Stromal cell of bone marrow (primary cell): ENCODE results near the gene PRPF38B.
A peak's percentile ranks its signal among the peaks of the same experiment; 100 is the strongest.
"Not testable (repeated sequence)": the region's sequence is repeated elsewhere in the genome, so short reads cannot be mapped to it uniquely, and the experiment has no call there.

Experiments
- DNase-seq: peaks from one replicate; pipeline ENCODE4 v3.0.0-alpha.2; 2012; ENCODE audit warnings: low read depth

PRPF38B gene, protein sequence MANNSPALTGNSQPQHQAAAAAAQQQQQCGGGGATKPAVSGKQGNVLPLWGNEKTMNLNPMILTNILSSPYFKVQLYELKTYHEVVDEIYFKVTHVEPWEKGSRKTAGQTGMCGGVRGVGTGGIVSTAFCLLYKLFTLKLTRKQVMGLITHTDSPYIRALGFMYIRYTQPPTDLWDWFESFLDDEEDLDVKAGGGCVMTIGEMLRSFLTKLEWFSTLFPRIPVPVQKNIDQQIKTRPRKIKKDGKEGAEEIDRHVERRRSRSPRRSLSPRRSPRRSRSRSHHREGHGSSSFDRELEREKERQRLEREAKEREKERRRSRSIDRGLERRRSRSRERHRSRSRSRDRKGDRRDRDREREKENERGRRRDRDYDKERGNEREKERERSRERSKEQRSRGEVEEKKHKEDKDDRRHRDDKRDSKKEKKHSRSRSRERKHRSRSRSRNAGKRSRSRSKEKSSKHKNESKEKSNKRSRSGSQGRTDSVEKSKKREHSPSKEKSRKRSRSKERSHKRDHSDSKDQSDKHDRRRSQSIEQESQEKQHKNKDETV

DNA sequence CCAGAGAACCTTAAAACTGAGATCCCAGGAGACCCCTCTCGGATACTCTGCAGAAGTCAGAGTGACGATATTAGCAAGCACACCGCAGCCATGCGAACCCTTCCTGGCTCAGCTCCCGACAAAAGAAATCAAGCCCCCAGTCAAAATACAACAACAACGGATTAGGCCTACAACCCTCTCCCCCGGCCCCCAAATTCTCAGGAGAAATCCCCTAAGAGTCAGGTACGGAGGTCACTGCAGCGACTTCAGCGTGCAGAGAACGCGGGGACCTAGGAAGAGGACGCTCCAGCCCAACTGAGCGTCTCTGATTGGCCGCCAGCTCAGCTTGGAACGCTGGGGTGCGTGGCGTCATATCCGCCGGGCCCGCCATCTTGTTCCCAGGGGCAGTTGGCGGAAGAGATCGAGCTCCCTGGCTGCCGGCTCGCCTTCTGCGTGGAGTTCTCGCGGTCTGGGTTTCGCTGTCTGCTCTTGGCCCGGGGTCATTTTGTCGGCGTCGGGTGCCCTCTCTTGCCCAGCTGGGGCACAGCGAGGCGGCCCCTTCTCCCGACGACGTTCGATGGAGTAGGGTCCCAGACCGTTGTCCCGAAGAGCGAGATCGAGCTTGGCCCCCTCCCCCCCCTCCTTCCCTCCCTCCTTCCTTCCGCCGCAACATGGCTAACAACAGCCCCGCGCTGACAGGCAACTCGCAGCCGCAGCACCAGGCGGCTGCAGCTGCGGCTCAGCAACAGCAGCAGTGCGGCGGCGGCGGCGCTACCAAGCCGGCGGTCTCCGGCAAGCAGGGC lies at the start of gene PRPF38B:
TSS of gene PRPF38B (plus strand) at position 369 of the 782 bp plus-strand sequence. CDS start at position 651, 282 bp downstream.
- peak; percentile 86 for DNase-seq

DNA sequence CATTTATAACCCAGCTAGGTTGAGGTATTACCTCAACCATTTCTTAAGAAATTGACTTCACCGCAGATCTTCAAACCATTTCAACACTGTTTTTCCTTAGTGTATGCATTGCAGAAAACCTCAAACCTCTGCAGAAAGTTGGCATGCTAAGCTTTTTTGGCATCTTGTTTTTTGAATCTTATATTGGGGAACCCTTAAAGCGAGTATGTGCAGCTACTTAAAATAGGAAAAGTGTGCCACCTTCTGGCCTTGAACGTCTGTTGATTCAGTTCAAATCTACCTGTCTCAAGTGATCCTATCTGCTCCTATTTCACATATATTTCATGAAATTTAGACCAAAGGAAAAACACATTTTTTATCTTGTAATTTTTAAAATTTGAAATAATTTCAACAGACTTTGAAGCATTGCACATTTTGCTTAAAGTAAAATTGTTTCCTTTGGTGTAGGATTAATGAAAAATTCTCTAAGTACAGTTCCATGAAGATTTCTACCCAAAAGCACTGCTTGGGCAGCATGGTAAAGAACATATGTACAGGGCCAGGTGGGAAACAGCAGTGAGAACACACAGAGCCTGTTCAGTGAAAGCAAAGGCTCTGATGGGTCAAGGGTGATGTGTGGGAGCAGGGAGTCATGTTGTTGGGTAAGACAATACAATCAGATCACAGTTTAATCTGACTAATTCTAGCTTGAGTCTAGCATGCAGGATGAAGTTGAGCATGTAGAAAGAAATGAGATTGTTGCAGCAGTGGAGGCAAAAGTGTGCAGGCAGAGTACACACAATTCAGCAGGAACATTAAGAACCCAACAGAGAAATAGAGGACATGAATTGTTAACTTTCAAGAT lies 48.4 kb upstream of the PRPF38B start:
- DNase-seq, result peak; percentile 61

DNA sequence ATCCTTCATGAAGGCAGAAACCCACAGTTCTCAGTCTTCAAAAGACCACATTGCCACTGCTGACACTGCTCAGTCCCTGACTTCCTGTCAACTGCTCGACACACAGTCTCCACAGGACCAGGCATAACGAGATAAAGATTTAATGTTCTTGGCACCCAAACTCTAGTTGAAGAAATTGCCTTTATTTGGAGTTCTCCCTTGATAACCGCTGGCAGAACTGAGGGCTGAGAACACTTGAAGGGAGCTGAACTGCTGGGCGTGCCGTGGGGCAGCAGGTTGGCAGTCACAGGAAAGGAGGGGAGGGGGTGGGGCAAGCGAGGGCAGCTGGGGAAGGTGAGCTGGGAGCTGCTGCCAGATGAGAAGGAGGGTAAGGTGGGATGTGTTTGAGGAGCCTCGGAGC lies 47.1 kb upstream of the PRPF38B start:
- no peak for DNase-seq

DNA sequence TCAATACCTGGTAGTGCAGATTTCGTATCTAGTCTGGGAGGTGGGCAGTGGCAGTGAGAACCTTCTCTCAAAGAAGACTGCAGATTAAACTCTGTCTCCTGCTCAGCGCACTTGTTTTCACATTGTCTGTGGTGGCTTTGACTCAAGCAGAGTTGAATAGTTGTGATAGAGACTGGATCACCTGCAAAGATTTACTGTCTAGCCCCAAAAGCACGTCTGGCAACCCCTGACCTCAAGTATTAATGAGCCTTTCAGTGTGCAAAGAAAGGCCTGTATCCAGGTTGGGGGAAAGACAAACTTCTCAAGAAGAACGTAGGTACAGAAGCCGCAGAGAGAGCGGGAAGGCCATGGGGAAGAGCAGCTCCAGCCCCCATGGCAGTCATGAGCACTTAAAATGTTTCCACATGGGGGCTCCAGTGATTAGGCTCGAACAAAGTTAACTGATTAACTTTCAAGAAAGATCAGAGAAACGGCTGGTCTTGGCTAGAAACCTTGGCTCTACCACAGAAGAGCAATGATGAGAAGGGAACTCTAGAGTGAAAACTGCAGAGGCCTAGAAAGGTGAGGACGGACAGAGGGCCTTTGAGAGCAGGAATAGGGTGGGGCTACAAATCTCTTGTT lies 46.4 kb upstream of the PRPF38B start:
- no peak for DNase-seq

DNA sequence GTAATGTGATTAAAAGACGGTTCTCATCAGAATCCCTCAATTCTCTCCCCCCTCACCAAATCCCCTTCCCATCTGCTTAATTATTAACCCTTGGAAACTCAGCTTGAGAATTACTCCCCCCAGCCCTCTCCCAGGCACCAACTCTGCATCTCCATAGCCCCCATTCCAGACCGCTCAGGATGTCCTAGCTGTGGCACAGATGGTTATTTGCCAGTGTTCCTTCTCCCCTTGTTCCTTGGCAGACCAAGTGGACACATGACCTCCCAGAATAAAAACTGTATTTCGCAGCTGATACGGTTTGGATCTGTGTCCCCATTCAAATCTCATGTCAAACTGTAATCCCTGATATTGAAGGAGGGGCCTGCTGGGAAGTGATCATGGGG lies 45.9 kb upstream of the PRPF38B start:
- DNase-seq, result no peak

DNA sequence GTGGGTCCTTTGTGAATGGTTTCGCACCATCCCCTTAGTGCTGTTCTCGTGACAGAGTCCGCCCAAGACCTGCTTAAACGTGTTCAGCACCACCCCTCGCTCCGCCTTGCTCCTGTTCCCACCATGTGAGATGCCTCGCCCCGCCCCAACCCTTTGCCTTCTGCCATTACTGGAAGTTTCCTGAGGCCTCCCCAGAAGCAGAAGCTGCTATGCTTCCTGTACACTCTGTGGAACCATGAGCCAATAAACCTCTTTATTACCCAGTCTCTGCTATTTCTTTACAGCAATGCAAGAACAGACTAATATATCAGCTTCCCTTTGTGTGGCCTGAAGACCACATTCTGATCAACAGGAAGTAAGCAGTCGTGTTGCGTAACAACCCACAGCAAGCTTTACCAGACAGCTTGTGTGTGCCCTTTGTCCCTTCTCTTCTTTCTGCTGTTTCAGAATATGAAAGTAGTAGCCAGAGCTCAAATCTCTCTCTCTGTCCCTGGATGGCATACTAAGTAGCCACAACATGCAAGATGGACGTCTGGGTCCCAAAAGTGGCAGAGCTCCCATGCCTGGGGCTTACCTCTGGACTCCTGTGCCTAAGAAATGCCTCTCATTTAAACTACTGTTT lies 45.4 kb upstream of the PRPF38B start:
- peak; percentile 27 for DNase-seq

DNA sequence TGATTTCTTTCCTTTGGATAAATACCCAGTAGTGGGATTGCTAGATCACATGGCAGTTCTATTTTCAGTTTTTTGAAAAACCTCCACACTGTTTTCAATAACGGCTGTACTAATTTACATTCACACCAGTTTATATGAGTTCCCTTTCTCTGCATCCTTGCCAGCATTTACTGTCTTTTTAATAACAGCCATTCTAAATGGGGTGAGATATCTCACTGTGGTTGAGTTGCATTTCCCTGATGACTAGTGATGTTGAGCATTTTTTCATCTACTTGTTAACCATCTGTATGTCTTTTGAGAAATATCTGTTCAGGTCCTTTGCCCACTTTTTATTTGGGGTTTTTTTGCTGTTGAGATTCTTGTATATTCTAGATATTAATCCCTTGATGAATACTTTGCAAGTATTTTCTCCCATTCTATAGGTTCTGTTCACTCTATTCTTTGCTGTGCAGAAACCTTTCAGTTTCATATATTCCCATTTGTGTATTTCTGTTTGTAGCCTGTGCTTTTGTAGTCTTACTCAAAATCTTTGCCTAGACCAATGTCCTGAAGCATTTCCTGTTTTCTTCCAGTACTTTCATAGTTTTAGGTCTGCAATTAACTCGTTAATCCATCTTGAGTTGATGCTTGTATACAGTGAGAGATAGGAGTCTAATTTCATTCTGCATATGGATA lies 38.5 kb upstream of the PRPF38B start:
- no peak for DNase-seq

DNA sequence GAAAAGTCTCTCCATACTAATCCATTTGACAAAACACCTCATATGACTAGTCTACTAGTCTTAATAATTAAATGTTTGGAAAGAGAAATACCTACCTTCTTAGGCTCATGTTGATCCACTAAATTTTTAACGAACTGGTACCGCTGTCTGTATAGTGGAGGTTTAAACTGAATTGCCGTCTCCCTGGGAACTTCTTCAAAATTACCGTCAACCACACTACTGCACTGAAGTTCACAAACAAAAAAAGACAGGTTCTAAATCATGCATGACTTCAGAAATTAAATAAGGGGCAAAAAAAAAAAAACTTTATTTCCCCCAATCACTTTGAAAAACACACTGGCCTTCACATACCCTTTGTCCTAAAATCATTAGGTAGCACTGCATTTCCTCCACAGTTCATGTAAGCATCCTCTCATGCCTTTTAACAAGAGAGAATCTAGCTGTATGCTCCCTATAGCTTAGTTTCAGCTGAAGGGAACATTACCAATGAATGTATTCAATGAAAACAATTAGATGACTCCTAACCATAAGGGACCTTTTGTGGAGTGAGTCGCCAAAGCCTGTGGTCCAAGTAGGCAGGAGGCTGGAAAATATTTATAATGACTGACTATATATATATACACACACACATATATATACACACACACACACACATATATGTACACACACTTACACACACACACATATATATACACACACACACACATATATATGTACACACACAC lies 34.6 kb upstream of the PRPF38B start:
- DNase-seq, result peak; percentile 15

DNA sequence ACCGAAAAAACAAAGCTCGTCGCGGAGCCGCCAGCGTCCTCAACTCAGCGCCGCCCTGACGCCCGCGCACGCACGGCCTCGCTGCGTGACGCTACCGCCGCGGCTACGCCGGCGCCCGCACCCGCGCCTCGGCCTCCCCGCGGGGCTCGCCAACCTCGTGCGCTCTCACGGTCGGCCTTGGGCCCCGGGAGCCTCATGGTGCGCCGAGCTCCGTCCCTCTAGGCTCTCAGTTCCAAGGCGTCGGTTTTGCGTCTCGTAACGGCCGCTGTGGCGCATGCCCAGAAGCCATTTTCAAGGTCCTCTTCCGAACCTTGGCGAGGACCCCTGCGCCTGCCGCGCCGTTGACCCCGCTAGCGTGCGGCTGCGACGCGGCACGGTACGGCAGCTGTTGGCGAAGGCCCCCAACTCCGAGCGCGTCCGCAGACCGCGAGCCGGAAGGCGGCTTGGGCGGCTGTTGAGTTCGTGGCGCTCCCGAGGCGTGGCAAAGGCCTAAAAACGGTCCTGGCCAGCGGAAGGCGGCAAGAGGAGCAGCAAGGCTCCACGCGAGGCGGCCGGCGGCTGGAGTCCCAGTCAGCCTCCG lies 31.0 kb upstream of the PRPF38B start, which contains the start of gene HENMT1:
TSS of gene HENMT1 (minus strand) at position 64 of the 580 bp plus-strand sequence. CDS start 1,209 bp downstream, outside the sequence.
- peak; percentile 25 for DNase-seq

DNA sequence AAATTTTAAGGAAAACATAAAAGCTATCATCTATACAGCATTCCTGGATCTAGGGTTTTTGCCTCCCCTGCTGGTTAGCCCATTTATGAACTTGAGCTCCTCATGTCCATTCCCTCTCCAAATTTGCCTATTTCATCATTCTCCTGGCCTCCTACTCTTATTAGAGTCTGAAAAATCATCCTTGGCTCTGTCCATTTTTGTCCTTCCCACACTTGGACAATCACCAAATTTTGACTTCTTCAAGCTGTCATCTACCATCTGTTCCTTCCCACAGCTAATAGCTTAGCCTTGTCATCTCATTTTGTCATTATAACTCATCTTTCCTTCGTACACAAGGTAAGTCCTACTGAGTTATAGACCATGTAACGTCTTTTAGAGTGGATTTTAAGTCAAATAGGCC lies 29.0 kb upstream of the PRPF38B start:
- DNase-seq, result no peak

DNA sequence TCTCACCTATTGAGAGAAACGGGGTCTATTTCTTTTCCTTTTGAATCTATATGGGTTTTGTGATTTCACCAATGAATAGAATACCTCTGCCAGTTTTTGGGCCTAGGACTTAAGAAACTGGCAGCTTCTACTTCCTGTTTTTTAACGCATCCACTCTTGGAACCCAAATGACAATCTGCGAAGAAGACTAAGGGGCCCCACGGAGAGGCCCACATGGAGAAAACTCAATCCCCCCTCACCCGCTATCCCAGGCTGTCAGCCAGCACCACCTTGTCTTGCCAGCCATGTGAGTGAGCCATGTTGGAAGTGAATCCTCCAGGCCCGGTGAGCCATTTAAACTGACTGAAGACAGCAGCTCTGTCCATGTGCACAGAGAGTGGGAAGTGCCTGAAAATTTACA lies 27.6 kb upstream of the PRPF38B start:
- DNase-seq, result no peak

DNA sequence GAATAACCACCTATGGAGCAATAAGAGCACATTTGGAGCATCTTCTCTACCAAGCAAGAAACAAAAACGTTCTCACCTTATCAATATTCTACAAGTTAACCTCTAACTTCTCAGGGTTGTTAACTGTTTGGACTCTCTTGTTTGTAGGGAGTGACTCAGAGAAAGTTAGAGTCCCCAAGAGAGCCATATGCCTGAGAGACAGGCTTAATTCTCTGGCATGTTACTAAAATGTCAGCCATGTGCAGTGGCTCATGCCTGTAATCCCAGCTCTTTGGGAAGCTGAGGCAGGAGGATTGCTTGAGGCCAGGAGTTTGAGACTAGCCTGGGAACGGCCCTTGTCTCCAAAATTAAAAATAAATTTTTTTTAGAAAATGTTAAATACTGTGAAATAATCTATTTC lies 27.0 kb upstream of the PRPF38B start:
- peak; percentile 13 for DNase-seq

DNA sequence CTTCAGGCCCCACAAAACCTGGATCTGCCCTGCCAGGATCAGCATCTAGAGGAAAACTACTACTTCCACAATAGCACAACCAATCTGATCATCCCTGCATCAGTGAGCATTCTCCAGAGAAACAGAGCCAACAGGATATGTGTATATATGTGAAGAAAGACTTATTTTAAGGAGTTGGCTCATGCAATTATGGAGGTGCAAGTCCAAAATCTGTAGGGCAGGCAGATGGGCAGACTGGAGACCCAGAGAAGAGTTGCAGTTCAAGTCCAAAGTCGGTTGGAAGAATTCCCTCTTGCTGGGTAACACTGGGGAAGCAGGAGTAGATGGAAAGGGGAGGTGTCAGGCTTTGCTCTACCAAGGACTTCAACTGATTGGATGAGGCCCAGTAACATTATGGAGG lies 26.3 kb upstream of the PRPF38B start:
- DNase-seq, result no peak

DNA sequence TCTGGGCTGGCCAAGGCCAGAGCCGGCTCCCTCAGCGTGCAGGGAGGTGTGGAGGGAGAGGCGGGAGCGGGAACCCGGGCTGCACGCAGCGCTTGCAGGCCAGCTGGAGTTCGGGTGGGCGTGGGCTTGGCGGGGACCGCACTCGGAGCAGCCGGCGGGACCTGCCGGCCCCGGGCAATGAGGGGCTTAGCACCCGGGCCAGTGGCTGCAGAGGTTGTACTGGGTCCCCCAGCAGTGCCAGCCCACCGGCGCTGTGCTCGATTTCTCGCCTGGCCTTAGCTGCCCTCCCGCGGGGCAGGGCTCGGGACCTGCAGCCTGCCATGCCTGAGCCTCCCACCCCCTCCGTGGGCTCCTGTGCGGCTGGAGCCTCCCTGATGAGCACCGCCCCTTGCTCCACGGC lies 24.7 kb upstream of the PRPF38B start:
- not testable (repeated sequence) for DNase-seq

DNA sequence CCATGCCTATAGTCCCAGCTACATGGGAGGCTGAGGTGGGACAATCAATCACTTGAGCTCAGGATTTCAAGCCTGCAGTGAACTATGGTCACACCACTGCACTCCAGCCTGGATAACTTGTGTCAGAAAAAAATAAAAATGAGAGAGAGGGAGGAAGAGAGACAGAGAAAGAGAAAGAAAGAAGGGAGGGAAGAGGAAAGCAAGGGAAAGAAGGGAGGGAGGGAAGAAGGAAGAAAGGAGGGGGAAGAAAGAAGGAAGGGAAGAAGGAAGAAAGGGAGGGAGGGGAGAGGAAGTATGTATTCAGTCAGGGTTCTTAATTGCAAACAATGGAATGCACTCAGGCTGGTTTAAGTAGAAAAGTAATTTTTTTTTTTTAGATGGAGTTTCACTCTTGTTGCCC lies 23.3 kb upstream of the PRPF38B start:
- DNase-seq, result no peak

DNA sequence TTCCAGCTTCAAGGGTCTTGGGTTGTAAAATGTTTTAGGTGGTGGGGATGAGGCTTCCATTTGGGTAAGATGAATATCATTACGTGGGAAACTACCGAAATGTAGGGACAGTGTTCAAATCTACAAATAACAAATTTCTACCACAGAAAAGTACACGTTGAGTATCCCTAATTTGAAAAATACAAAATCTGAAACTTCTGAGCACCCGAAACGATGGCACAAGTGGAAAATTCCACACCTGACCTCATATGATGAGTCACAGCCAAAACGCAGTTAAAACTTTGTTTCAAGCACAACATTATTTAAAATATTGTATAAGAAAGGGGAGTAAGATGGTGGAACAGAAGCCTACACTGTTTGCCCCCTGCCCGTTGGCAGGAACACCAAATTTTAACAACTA lies 22.4 kb upstream of the PRPF38B start:
- no peak for DNase-seq

DNA sequence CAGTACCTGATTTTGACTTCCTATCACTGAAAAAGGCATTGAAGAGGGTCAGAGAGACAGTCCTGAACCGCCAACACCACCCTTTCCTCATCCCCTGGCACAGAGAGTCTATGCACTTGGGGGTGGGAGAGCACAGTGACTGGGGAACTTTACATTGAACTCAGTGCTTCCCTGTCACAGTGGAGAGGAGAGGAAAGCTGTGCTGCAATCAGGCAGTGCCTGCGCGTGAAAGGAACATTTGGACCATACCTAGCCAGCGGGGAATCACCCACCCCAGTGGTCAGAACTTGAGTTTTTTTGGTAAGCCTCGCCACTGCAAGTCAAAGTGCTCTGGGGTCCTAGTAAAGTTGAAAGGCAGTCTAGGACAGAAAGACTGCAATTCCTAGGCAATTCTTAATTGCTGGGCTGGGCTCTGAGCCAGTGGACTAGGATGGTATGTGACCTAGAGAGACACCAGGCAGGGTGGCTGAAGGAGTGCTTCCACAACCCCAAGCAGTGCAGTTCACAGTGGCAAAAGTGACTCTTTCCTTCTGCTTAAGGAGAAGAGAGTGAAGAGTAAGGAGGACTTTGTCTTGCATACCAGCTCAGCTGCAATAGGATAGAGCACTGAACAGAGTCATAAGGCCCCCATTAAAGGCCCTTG lies 21.9 kb upstream of the PRPF38B start:
- no peak for DNase-seq

DNA sequence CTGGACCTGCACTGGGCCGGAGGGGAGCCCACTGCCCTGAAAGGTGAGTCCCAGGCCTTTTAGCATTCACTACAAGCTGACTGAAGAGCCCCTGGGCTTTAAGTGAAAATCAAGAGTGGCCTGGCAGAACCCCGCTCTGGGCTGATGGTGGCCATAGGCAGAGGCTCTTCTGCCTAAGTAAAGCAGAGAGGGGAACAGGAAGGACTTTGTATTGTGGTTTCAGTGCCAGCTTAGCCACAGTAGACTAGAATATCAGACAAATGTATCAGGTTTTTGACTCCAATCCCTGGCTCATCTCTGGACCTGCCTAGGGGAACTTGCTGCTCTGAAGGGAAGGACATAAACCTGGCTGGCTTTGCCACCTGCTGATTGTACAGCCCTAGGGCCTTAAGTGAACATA lies 21.0 kb upstream of the PRPF38B start:
- DNase-seq, result no peak

DNA sequence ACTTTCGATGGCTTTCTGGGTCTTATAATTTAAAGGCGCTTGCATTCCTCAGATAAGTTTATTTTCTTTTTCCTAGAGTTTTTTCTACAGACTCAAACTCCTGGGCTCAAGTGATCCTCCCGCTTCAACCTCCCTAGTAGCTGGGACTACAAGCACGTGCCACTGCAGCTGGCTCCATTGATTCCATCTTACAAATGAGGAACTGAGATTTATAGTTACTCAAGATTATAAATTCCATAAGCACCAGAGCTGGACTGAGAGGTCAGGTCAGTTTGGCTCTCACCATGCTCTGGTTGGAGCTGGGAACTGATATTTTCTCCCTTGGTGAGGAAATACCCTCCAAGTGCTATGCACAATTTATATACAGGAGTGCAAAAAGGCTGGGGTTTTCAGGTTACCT lies 13.4 kb upstream of the PRPF38B start:
- no peak for DNase-seq
